ENCODE results near the gene ZNF792. TPM values are rescaled to one million over a fixed set of nuclear protein-coding genes. Genes with fewer than 3 reads are reported as not detected.

ZNF792 gene
- total RNA-seq, 4 donors from 2014 or later = 4.4 to 16.5 (median 10.7) TPM

- intact Hi-C loops (cut with DNase I; ENCODE audit: low total_unique reads) = no loop called here
- Histone ChIP-seq H3K27me3 (no peaks in the 10 kb centered on the region), H3K27ac (no peak overlapping the region), H3K36me3 (no peaks in the 10 kb centered on the region), H3K4me1 (peaks cover 0 to 6% of the 10 kb centered on the region in 2 donors), H3K9me3 (peaks cover 0 to 51% of the 10 kb centered on the region in 2 donors), H3K4me3 (no peak overlapping the region)
- no peak for DNase-seq
- TF ChIP-seq POLR2A (IDR thresholded peaks at IDR 0.05) = no peak
- TF ChIP-seq CTCF (IDR thresholded peaks at IDR 0.05) = no peak
Measured at GRCh38 chr19:34959021-34959420, 5.0 kb downstream of the ZNF792 start.

DNA sequence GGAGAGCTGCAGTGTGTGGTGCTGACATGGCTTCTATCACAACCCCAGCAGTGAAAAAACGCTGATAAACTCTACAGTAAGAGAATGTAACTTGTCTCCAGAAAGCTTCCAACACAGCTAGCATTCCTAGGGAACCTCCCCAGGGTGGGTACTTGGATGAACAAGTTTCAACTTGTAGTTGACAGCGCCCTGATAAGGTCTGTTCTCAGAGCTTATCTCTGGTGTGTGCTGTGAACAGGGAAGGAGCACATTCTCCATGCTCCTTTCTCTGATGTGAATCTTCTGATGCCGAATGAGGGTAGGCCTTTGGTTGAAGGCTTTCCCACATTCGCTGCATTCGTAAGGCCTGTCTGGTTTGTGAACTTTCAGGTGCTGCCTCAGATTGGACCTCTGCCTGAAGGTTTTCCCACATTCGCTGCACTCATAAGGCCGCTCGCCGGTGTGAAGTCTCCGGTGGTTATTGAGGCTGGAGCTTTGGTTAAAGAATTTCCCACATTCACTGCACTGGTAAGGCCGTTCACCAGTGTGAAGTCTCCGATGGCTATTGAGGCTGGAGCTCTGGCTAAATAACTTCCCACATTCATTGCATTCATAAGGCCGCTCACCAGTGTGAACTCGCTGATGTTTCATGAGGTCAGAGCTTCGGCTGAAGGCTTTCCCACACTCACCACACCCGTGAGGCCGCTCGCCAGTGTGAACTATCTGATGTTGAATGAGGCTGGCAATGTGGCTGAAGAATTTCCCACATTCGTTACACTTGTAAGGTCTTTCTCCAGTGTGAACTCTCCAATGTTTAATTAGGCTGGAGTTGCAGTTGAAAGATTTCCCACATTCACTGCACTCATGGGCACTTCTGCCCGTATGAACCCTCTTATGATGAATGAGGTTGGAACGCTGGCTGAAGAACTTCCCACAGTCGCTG lies 5.9 kb downstream of the ZNF792 start:
- no peak overlapping the region for H3K4me3 ChIP-seq
- no peak for DNase-seq
- H3K4me1 ChIP-seq = peaks cover 0 to 5% of the 10 kb centered on the region in 2 donors
- H3K36me3 ChIP-seq = no peaks in the 10 kb centered on the region
- H3K27ac ChIP-seq = no peak overlapping the region
- TF ChIP-seq CTCF (IDR thresholded peaks at IDR 0.05) = no peak
- no peak for TF ChIP-seq POLR2A (IDR thresholded peaks at IDR 0.05)
- intact Hi-C loops (cut with DNase I; ENCODE audit: low total_unique reads) = no loop called here
- H3K9me3 ChIP-seq = peaks cover 0 to 60% of the 10 kb centered on the region in 2 donors
- no peaks in the 10 kb centered on the region for H3K27me3 ChIP-seq

DNA sequence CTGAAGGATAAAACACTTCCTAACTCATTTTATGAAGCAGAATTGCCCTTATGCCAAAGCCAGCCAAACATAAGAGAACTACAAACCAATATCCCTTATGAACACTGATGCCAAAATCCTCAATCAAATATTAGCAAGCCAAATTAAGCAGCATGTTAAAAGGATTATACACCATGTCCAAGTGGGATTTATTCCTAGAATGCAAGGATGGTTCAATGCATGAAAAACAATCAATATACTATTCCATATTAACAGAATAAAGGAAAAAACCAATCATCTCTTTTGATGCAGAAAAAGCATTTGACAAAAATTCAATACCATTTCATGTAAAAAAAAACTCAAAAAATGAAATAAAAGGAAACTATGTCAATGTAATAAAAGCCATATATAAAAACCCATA lies 10.9 kb downstream of the ZNF792 start:
- H3K9me3 ChIP-seq = peaks cover 0 to 50% of the 10 kb centered on the region in 2 donors
- no peaks in the 10 kb centered on the region for H3K4me1 ChIP-seq
- DNase-seq = no peak
- no peak overlapping the region for H3K4me3 ChIP-seq
- no peaks in the 10 kb centered on the region for H3K36me3 ChIP-seq
- TF ChIP-seq CTCF (IDR thresholded peaks at IDR 0.05) (no peak), POLR2A (IDR thresholded peaks at IDR 0.05) (no peak)
- intact Hi-C loops (cut with DNase I; ENCODE audit: low total_unique reads) = no loop called here
- no peaks in the 10 kb centered on the region for H3K27me3 ChIP-seq
- no peak overlapping the region for H3K27ac ChIP-seq

GRCh38 chr19:34943861-34944573 lies 20.0 kb downstream of the ZNF792 start:
- Histone ChIP-seq H3K27ac (no peak overlapping the region), H3K9me3 (no peaks in the 10 kb centered on the region), H3K4me3 (no peak overlapping the region), H3K27me3 (no peaks in the 10 kb centered on the region), H3K36me3 (no peaks in the 10 kb centered on the region), H3K4me1 (no peaks in the 10 kb centered on the region)
- intact Hi-C loops (cut with DNase I; ENCODE audit: low total_unique reads) = no loop called here
- no peak for TF ChIP-seq POLR2A (IDR thresholded peaks at IDR 0.05)
- TF ChIP-seq CTCF (IDR thresholded peaks at IDR 0.05) = no peak
- DNase-seq = no peak

- TF ChIP-seq CTCF (IDR thresholded peaks at IDR 0.05) = no peak
- TF ChIP-seq POLR2A (IDR thresholded peaks at IDR 0.05) = no peak
- no peak for DNase-seq
- H3K4me1 ChIP-seq = no peaks in the 10 kb centered on the region
- no peak overlapping the region for H3K27ac ChIP-seq
- H3K36me3 ChIP-seq = no peaks in the 10 kb centered on the region
- H3K9me3 ChIP-seq = no peaks in the 10 kb centered on the region
- H3K27me3 ChIP-seq = no peaks in the 10 kb centered on the region
- H3K4me3 ChIP-seq = no peak overlapping the region
- intact Hi-C loops (cut with DNase I; ENCODE audit: low total_unique reads) = no loop called here
Measured at GRCh38 chr19:34938886-34939285, 25.1 kb downstream of the ZNF792 start.
